Mammary epithelial cell (primary cell): ENCODE measurements around the gene NBPF15.
"Not testable (repeated sequence)": the region's sequence is repeated elsewhere in the genome, so short reads cannot be mapped to it uniquely, and the experiment has no call there.

Experiments used
- CTCF ChIP-seq, 2 donors: IDR thresholded peaks in 1 of 2; conservative IDR thresholded peaks in 1 of 2; 2 replicates each; pipeline ENCODE4 v1.5.1; 2011 to 2012; ENCODE audit warnings: inconsistent platforms in 2 of 2, low read length in 2 of 2, mild to moderate bottlenecking in 2 of 2, control low read depth in 1 of 2, low read depth in 1 of 2; ENCODE audit not compliant: insufficient read depth in 1 of 2; ENCODE audit errors: extremely low read depth in 1 of 2
- EZH2 ChIP-seq: IDR thresholded peaks from 2 replicates; pipeline ENCODE4 v1.6.1; 2012; ENCODE audit warnings: low read length, inconsistent platforms, borderline replicate concordance

GRCh38 chr1:144461136-144461759, at the start of gene NBPF15:
- TF ChIP-seq CTCF (conservative IDR thresholded peaks at IDR 0.05 in 1 of 2, IDR thresholded peaks at IDR 0.05 in 1 of 2; ENCODE audit: extremely low read depth in 1 of 2, insufficient read depth in 1 of 2, low read depth in 1 of 2, low read length in 2 of 2); EZH2: not testable (repeated sequence)
